DOHH2 (cell line): Measurements from ENCODE around the gene ZCCHC9.
"Not testable (repeated sequence)": the region's sequence is repeated elsewhere in the genome, so short reads cannot be mapped to it uniquely, and the experiment has no call there.

Experiments used
- H3F3A ChIP-seq: fragments of 200-600 bp; sonication (generic), shearing (Covaris generic); 2 replicates; pipeline ENCODE4 v1.6.0; 2016; ENCODE audit warnings: antibody characterized with exemption, mild to moderate bottlenecking; ENCODE audit not compliant: control insufficient read depth, insufficient read depth
- H3K27ac ChIP-seq: fragments of 200-600 bp; sonication (generic); 2 replicates; pipeline ENCODE4 v1.5.1; 2014; ENCODE audit warnings: low read depth, mild to moderate bottlenecking, low read length, moderate library complexity
- H3K27me3 ChIP-seq: fragments of 200-600 bp; sonication (generic); 2 replicates; pipeline ENCODE4 v1.6.1; 2014; ENCODE audit warnings: mild to moderate bottlenecking, low read length, mixed read lengths; ENCODE audit not compliant: control insufficient read depth
- H3K36me3 ChIP-seq: fragments of 200-600 bp; sonication (generic); 2 replicates; pipeline ENCODE4 v1.6.1; 2014; ENCODE audit warnings: mild to moderate bottlenecking, low read length, moderate library complexity, mixed read lengths; ENCODE audit not compliant: control insufficient read depth
- H3K4me1 ChIP-seq: fragments of 200-600 bp; sonication (generic); 2 replicates; pipeline ENCODE4 v1.6.1; 2014; ENCODE audit warnings: mild to moderate bottlenecking, low read length, mixed read lengths; ENCODE audit not compliant: control insufficient read depth
- H3K4me2 ChIP-seq: fragments of 200-600 bp; sonication (generic); 2 replicates; pipeline ENCODE4 v1.6.0; 2014; ENCODE audit warnings: mild to moderate bottlenecking, low read length, moderate library complexity
- H3K4me3 ChIP-seq: fragments of 200-600 bp; sonication (generic); 2 replicates; pipeline ENCODE4 v1.5.1; 2014; ENCODE audit warnings: mild to moderate bottlenecking, low read length, mixed read lengths
- H3K79me2 ChIP-seq: fragments of 200-600 bp; sonication (generic); 2 replicates; pipeline ENCODE4 v1.6.1; 2014; ENCODE audit warnings: mild to moderate bottlenecking, low read length, mixed read lengths; ENCODE audit not compliant: control insufficient read depth
- H3K9me2 ChIP-seq: fragments of 200-600 bp; sonication (generic); replicated peaks from 2 replicates; pipeline ENCODE4 v1.6.1; 2014; ENCODE audit warnings: mild to moderate bottlenecking, low read length, mixed read lengths; ENCODE audit not compliant: control insufficient read depth
- H3K9me3 ChIP-seq: fragments of 200-600 bp; sonication (generic); 2 replicates; pipeline ENCODE4 v1.6.1; 2014; ENCODE audit warnings: antibody characterized with exemption, low read length, mixed read lengths; ENCODE audit not compliant: control insufficient read depth, insufficient read depth
- H4K20me1 ChIP-seq: fragments of 200-600 bp; sonication (generic); 2 replicates; pipeline ENCODE4 v1.6.0; 2014; ENCODE audit warnings: low read depth, mild to moderate bottlenecking, antibody characterized with exemption, low read length, moderate library complexity; ENCODE audit not compliant: control insufficient read depth, insufficient read depth
- CTCF ChIP-seq: fragments of 200-600 bp; sonication (generic); IDR thresholded peaks from one replicate; pipeline ENCODE4 v1.5.1; 2014; ENCODE audit warnings: antibody characterized with exemption, mild to moderate bottlenecking, low read depth, low read length; ENCODE audit not compliant: poor library complexity, severe bottlenecking
- EZH2phosphoT487 ChIP-seq: fragments of 200-600 bp; sonication (generic); IDR thresholded peaks from 2 replicates; pipeline ENCODE4 v1.6.1; 2017; ENCODE audit warnings: borderline replicate concordance, mild to moderate bottlenecking, antibody characterized with exemption, low read length, moderate library complexity, mixed read lengths

Gene ZCCHC9

GRCh38 chr5:81253875-81254274, 47.5 kb upstream of the ZCCHC9 start:
- no peak overlapping the region for H3K27ac ChIP-seq

GRCh38 chr5:81254886-81255559, 46.4 kb upstream of the ZCCHC9 start:
- Histone ChIP-seq H3K9me2 (no peaks in the 10 kb centered on the region), H4K20me1 (no peaks in the 10 kb centered on the region), H3K79me2 (0 out of 2 replicates have a peak, but pooled peaks cover 3% of the 10 kb centered on the region), H3K27ac (no peak overlapping the region), H3K9me3 (no peaks in the 10 kb centered on the region), H3K4me3 (no peak overlapping the region), H3F3A (no peaks in the 10 kb centered on the region), H3K36me3 (0 out of 2 replicates have a peak, but pooled peaks cover 3% of the 10 kb centered on the region), H3K27me3 (no peaks in the 10 kb centered on the region), H3K4me2 (no peak overlapping the region), H3K4me1 (no peaks in the 10 kb centered on the region)
- no peak for TF ChIP-seq EZH2phosphoT487
- TF ChIP-seq CTCF = no peak

More at GRCh38 chr5:81253875-81254274, 47.5 kb upstream of the ZCCHC9 start:
- no peaks in the 10 kb centered on the region for H4K20me1 ChIP-seq
- no peaks in the 10 kb centered on the region for H3K9me2 ChIP-seq
- no peaks in the 10 kb centered on the region for H3F3A ChIP-seq
- TF ChIP-seq CTCF (no peak), EZH2phosphoT487 (no peak)
- no peaks in the 10 kb centered on the region for H3K9me3 ChIP-seq
- H3K4me3 ChIP-seq = no peak overlapping the region
- 0 out of 2 replicates have a peak, but pooled peaks cover 4% of the 10 kb centered on the region for H3K36me3 ChIP-seq
- no peak overlapping the region for H3K4me2 ChIP-seq
- H3K79me2 ChIP-seq = no peaks in the 10 kb centered on the region
- no peaks in the 10 kb centered on the region for H3K4me1 ChIP-seq
- H3K27me3 ChIP-seq = no peaks in the 10 kb centered on the region

GRCh38 chr5:81256766-81257165, 44.6 kb upstream of the ZCCHC9 start:
- Histone ChIP-seq H3K27me3 (no peaks in the 10 kb centered on the region), H3K9me2 (no peaks in the 10 kb centered on the region), H3K9me3 (no peaks in the 10 kb centered on the region), H3K4me2 (no peak overlapping the region), H3K4me1 (no peaks in the 10 kb centered on the region), H3K27ac (no peak overlapping the region), H3K4me3 (no peak overlapping the region), H4K20me1 (no peaks in the 10 kb centered on the region), H3F3A (no peaks in the 10 kb centered on the region), H3K36me3 (no peaks in the 10 kb centered on the region), H3K79me2 (0 out of 2 replicates have a peak, but pooled peaks cover 3% of the 10 kb centered on the region)
- no peak for TF ChIP-seq EZH2phosphoT487
- no peak for TF ChIP-seq CTCF

GRCh38 chr5:81262796-81263195, 38.6 kb upstream of the ZCCHC9 start:
- H3K36me3 ChIP-seq, H4K20me1 ChIP-seq, H3K27ac ChIP-seq, H3K27me3 ChIP-seq, H3K9me2 ChIP-seq, H3K9me3 ChIP-seq, H3K4me1 ChIP-seq, H3K4me2 ChIP-seq, H3K4me3 ChIP-seq, H3F3A ChIP-seq, H3K79me2 ChIP-seq: not testable (repeated sequence)
